Breast epithelium (tissue), 4 donors: ENCODE measurements around the gene DSE. TPM values are rescaled to one million over a fixed set of nuclear protein-coding genes. Genes with fewer than 3 reads are reported as not detected.

ENCODE experiments used
- DNase-seq, 2 donors: peaks; one replicate each; pipeline ENCODE4 v3.0.0-alpha.2; 2019; ENCODE audit warnings: low spot score in 2 of 2
- H3K27ac ChIP-seq, 2 donors: fragments of 200-600 bp; sonication (generic) in 1 of 2; one replicate each; pipeline ENCODE4 v1.5.1; 2016 to 2019; ENCODE audit warnings: mild to moderate bottlenecking in 1 of 2
- H3K27me3 ChIP-seq, 2 donors: fragments of 200-600 bp; sonication (generic) in 1 of 2; one replicate each; pipeline versions ENCODE4 v1.5.1 to v1.6.0; 2017 to 2019; ENCODE audit warnings: control low read depth in 1 of 2, mild to moderate bottlenecking in 1 of 2
- H3K36me3 ChIP-seq: fragments of 200-600 bp; one replicate; pipeline ENCODE4 v1.5.1; 2019
- H3K4me1 ChIP-seq, 2 donors: fragments of 200-600 bp; sonication (generic); one replicate each; pipeline ENCODE4 v1.5.1; 2016 to 2019; ENCODE audit warnings: control low read depth in 1 of 2
- H3K4me3 ChIP-seq, 3 donors: fragments of 200-600 bp; sonication (generic); 1 replicate in 2 of 3; 2 replicates in 1 of 3; pipeline ENCODE4 v1.5.1; 2016 to 2019; ENCODE audit warnings: mild to moderate bottlenecking in 3 of 3, moderate library complexity in 2 of 3
- H3K9me3 ChIP-seq, 2 donors: fragments of 200-600 bp; sonication (generic) in 1 of 2; one replicate each; pipeline ENCODE4 v1.5.1; 2016 to 2019; ENCODE audit warnings: control low read depth in 1 of 2
- POLR2A ChIP-seq: fragments of 450-650 bp; IDR thresholded peaks from one replicate; pipeline ENCODE4 v1.6.1; 2016; ENCODE audit warnings: antibody characterized with exemption, mild to moderate bottlenecking, moderate library complexity
- POLR2AphosphoS5 ChIP-seq, 3 donors: sonication (generic); formaldehyde crosslinking; IDR thresholded peaks; one replicate each; pipeline ENCODE4 v1.6.1; 2017; ENCODE audit warnings: antibody characterized with exemption in 3 of 3
- intact Hi-C: fragments of 100-400 bp; cut with DNase I; formaldehyde crosslinking; loops from one replicate; pipeline ENCODE4 v1.15.1; 2023; ENCODE audit warnings: low total_unique reads
- total RNA-seq, 3 donors: library from RNA; depleted of rRNA; stranded (reverse); fragments of >200 nt; gene quantifications; one replicate each; pipeline ENCODE4 v1.1.0, GENCODE V29; 2016
- TF ChIP-seq, protein P1 (sequence below), 3 donors: fragments of 450-650 bp; IDR thresholded peaks; one replicate each; pipeline ENCODE4 v1.5.1; 2016 to 2017; ENCODE audit warnings: antibody characterized with exemption in 3 of 3, mild to moderate bottlenecking in 3 of 3, moderate library complexity in 3 of 3

DSE gene
- total RNA-seq, 3 donors from 2014 or later, result 40.6 to 133 (median 50.9) TPM

DNA sequence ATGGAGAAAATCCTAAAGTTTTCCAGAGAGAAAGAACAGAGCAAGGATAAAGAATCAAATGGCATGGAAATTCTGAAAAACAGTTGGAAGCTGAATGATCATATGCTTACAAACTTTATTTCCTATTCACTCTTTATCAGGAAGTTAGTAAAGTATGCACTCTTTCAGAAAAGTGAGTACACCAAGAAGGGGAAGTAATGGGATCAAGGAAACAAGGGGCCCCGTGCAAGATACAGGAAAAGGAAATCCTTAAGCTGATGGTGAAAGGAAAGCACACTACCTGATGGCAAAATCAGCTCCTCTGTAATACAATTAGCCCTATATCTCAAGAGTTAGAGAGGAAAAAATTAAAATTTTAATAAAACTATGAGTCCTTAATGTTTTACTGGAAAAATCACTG, 104.4 kb downstream of the DSE start:
- Histone ChIP-seq H3K4me3 (no peak overlapping the region), H3K4me1 (no peaks in the 10 kb centered on the region), H3K27ac (no peak overlapping the region), H3K9me3 (no peaks in the 10 kb centered on the region), H3K27me3 (no peaks in the 10 kb centered on the region), H3K36me3 (no peaks in the 10 kb centered on the region)
- TF ChIP-seq POLR2AphosphoS5 (IDR thresholded peaks at IDR 0.05), result no peak
- TF ChIP-seq POLR2A, result no peak
- TF ChIP-seq, protein P1, sequence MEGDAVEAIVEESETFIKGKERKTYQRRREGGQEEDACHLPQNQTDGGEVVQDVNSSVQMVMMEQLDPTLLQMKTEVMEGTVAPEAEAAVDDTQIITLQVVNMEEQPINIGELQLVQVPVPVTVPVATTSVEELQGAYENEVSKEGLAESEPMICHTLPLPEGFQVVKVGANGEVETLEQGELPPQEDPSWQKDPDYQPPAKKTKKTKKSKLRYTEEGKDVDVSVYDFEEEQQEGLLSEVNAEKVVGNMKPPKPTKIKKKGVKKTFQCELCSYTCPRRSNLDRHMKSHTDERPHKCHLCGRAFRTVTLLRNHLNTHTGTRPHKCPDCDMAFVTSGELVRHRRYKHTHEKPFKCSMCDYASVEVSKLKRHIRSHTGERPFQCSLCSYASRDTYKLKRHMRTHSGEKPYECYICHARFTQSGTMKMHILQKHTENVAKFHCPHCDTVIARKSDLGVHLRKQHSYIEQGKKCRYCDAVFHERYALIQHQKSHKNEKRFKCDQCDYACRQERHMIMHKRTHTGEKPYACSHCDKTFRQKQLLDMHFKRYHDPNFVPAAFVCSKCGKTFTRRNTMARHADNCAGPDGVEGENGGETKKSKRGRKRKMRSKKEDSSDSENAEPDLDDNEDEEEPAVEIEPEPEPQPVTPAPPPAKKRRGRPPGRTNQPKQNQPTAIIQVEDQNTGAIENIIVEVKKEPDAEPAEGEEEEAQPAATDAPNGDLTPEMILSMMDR (IDR thresholded peaks at IDR 0.05), result no peak
- intact Hi-C loops, result no loop called here
- no peak for DNase-seq

DNA sequence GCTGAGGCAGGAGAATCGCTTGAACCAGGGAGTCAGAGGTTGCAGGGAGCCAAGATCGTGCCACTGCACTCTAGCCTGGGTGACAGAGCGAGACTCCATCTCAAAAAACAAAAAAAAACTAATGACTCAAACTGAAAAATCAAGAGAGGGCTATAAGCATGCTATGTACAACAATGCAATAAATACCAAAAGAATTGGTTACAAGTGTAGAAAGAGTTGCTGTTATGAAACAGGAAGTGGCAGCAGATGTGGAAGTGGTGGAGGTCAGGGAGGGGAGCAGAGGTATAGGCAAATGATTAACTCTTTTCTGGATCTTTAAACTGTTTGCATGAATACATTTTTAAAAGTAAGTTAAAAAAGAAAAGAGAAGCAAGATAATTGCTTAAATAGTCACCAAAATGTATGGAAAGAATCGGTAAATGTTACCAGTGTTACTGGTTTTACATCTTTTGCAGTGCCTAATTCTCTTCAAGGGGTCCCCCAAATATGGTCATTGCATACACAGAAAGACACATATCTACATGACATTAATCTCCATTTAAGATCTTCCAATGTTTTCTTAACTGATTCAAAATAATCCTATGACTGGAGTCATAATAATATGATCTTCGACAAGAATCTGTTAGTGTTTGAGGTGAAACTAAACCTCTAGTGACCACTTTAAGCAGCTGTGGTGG, 105.4 kb downstream of the DSE start:
- H3K27ac ChIP-seq, result no peak overlapping the region
- no peaks in the 10 kb centered on the region for H3K27me3 ChIP-seq
- no peaks in the 10 kb centered on the region for H3K36me3 ChIP-seq
- no peak overlapping the region for H3K4me3 ChIP-seq
- intact Hi-C loops, result no loop called here
- TF ChIP-seq, protein P1 (IDR thresholded peaks at IDR 0.05), result no peak
- no peak for TF ChIP-seq POLR2A
- no peak for TF ChIP-seq POLR2AphosphoS5 (IDR thresholded peaks at IDR 0.05)
- no peaks in the 10 kb centered on the region for H3K9me3 ChIP-seq
- H3K4me1 ChIP-seq, result no peaks in the 10 kb centered on the region
- no peak for DNase-seq

DNA sequence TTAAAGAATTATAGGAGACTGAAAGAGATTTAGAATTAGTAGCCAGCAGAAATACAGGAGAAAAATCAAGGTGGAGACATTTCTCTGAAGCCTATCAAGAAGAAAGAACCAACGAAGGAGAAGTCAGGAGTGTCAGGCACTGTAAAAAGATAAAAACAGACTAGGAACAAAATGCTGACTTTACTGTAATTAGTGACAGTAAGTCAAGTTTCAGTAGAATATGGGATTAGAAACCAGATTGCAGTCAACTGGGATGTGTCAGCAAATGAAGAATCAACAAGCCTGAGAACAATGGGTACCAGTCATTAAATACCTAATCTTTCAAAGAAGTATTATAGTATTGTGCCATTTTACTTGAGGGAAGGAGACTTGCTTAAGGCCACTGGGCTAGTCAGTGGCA, 112.0 kb downstream of the DSE start:
- TF ChIP-seq POLR2AphosphoS5 (IDR thresholded peaks at IDR 0.05), result no peak
- TF ChIP-seq, protein P1 (IDR thresholded peaks at IDR 0.05), result no peak
- no peak for TF ChIP-seq POLR2A
- intact Hi-C loops, result no loop called here
- no peak for DNase-seq

DNA sequence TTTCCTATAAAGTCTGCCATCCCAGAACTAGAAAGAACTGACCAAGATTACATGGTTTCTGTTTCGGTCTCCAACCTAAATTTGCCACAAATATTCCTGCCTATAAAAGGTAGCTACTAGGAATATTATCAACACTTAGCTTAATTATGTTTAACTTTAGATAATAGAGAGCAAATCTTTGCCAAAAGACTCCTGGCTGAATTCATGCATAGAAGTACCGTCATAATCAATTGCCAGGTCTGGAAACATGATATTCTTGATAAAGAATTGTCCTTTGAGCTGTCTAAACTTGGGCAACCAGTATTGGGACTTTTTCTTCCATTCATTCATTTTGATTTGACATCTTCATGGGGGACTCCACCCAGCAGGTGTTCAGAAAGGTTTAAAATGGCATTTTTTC, 112.9 kb downstream of the DSE start:
- Histone ChIP-seq H3K4me1 (no peaks in the 10 kb centered on the region), H3K36me3 (no peaks in the 10 kb centered on the region), H3K4me3 (no peak overlapping the region), H3K27ac (no peak overlapping the region), H3K9me3 (no peaks in the 10 kb centered on the region), H3K27me3 (no peaks in the 10 kb centered on the region)
- no peak for TF ChIP-seq POLR2A
- no peak for TF ChIP-seq POLR2AphosphoS5 (IDR thresholded peaks at IDR 0.05)
- TF ChIP-seq, protein P1 (IDR thresholded peaks at IDR 0.05), result no peak
- DNase-seq, result no peak
- intact Hi-C loops, result no loop called here

More for the DNA sequence above, 112.0 kb downstream of the DSE start:
- no peaks in the 10 kb centered on the region for H3K27me3 ChIP-seq
- H3K4me1 ChIP-seq, result no peaks in the 10 kb centered on the region
- H3K27ac ChIP-seq, result no peak overlapping the region
- no peaks in the 10 kb centered on the region for H3K9me3 ChIP-seq
- no peak overlapping the region for H3K4me3 ChIP-seq
- H3K36me3 ChIP-seq, result no peaks in the 10 kb centered on the region

DNA sequence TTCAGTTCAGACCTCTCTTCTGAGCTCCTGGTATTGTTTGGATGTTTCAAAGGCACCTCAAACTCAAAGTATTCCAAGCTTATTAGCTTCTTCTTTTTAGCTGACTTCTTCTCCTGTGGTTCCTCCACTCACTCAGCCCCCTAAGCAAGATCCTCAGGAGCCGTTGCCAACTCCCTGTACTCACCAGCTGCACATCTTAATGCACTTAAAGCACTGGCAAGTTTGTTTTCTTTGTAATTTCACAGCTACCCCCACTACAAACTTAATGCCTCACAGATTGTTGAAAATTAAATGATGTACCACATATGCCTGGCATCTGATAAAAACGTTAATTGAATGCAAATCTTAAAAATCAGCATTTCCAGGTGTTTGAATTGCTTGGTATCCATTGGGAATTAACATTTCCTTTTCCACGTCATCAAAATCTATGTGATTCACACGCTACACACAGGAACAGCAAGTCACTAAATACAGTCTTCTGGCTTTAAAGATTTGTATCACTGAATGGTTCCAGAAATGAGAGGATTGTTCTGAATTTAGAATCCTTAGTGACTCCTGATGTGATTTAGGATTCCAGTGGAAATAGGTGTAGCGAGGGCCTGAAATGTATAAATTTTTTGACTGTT, 114.9 kb downstream of the DSE start:
- intact Hi-C loops, result no loop called here
- Histone ChIP-seq H3K36me3 (no peaks in the 10 kb centered on the region), H3K27me3 (no peaks in the 10 kb centered on the region), H3K4me3 (no peak overlapping the region), H3K27ac (no peak overlapping the region), H3K4me1 (no peaks in the 10 kb centered on the region), H3K9me3 (no peaks in the 10 kb centered on the region)
- TF ChIP-seq POLR2AphosphoS5 (IDR thresholded peaks at IDR 0.05) (no peak), POLR2A (no peak)
- TF ChIP-seq, protein P1 (IDR thresholded peaks at IDR 0.05), result no peak
- no peak for DNase-seq
